K562 (cell line): ENCODE results near the gene TTLL8. TPM values are rescaled to one million over a fixed set of nuclear protein-coding genes. Genes with fewer than 3 reads are reported as not detected.

Source experiments
- ATF1 ChIP-seq, 2 experiments: fragments of 450-650 bp in 1 of 2; IDR thresholded peaks; 2 replicates each; pipeline ENCODE4 v1.6.1; 2016; ENCODE audit warnings: missing compliant biosample characterization in 1 of 2, missing genetic modification characterization in 1 of 2
- BDP1 ChIP-seq: IDR thresholded peaks from 3 replicates; pipeline ENCODE4 v1.6.1; 2011; ENCODE audit not compliant: insufficient read length, insufficient read depth
- C11orf30 ChIP-seq: fragments of 450-650 bp; IDR thresholded peaks from 2 replicates; pipeline ENCODE4 v1.6.1; 2016; ENCODE audit warnings: low read depth, mild to moderate bottlenecking
- CBX5 ChIP-seq: IDR thresholded peaks from 2 replicates; pipeline ENCODE4 v1.6.1; 2014; ENCODE audit warnings: low read depth, borderline replicate concordance
- CEBPG ChIP-seq, 3 experiments: fragments of 200-800 bp in 1 of 3; sonication (Bioruptor generic) in 1 of 3; sonication (generic) in 1 of 3; formaldehyde crosslinking in 1 of 3; IDR thresholded peaks in 2 of 3; conservative IDR thresholded peaks in 1 of 3; 2 replicates each; pipeline versions ENCODE4 v1.6.1 to v1.8.0; 2016 to 2022; ENCODE audit warnings: missing compliant biosample characterization in 2 of 3, missing genetic modification characterization in 2 of 3, mild to moderate bottlenecking in 1 of 3, missing genetic modification reagents in 1 of 3
- CSDE1 ChIP-seq, 2 experiments: fragments of 450-650 bp; IDR thresholded peaks; 2 replicates each; pipeline ENCODE4 v1.6.1; 2016; ENCODE audit warnings: mild to moderate bottlenecking in 1 of 2
- CXXC5 ChIP-seq: fragments of 250-450 bp; sonication (Bioruptor Pico); IDR thresholded peaks from 2 replicates; pipeline ENCODE4 v1.8.0; 2022; ENCODE audit warnings: inconsistent platforms, mild to moderate bottlenecking, moderate library complexity
- ERF ChIP-seq: fragments of 450-650 bp; formaldehyde crosslinking; IDR thresholded peaks from 2 replicates; pipeline ENCODE4 v1.4.0; 2020; ENCODE audit warnings: mild to moderate bottlenecking, mixed read lengths
- FOXK1 ChIP-seq: sonication (generic); formaldehyde crosslinking; IDR thresholded peaks from 2 replicates; pipeline ENCODE4 v1.8.0; 2022; ENCODE audit warnings: missing genetic modification reagents, mild to moderate bottlenecking, borderline replicate concordance
- HNRNPLL ChIP-seq: fragments of 200-400 bp; formaldehyde crosslinking; IDR thresholded peaks from 2 replicates; pipeline ENCODE4 v1.6.1; 2017; ENCODE audit warnings: low read length, low read depth, mild to moderate bottlenecking; ENCODE audit not compliant: poor library complexity, severe bottlenecking
- HOXB6 ChIP-seq: fragments of 250-450 bp; sonication (Bioruptor Pico); IDR thresholded peaks from 2 replicates; pipeline ENCODE4 v1.5.1; 2022; ENCODE audit warnings: mild to moderate bottlenecking, borderline replicate concordance
- KDM4B ChIP-seq, 2 experiments: fragments of 450-650 bp in 1 of 2; sonication (generic) in 1 of 2; IDR thresholded peaks; 2 replicates each; pipeline ENCODE4 v1.6.1; 2016 to 2017; ENCODE audit warnings: borderline replicate concordance in 2 of 2, antibody characterized with exemption in 1 of 2, low read depth in 1 of 2, mild to moderate bottlenecking in 1 of 2
- L3MBTL2 ChIP-seq: fragments of 450-650 bp; IDR thresholded peaks from 2 replicates; pipeline ENCODE4 v1.6.1; 2016; ENCODE audit warnings: mild to moderate bottlenecking, moderate library complexity
- MAFF ChIP-seq: IDR thresholded peaks from 2 replicates; pipeline ENCODE4 v1.6.1; 2012; ENCODE audit warnings: low read length, improper control_type of control experiment
- MAFG ChIP-seq: fragments of 450-650 bp; conservative IDR thresholded peaks from 2 replicates; pipeline ENCODE4 v1.6.1; 2016; ENCODE audit warnings: missing genetic modification characterization, missing compliant biosample characterization
- MAFK ChIP-seq: IDR thresholded peaks from 2 replicates; pipeline ENCODE4 v1.6.1; 2011; ENCODE audit warnings: low read length, improper control_type of control experiment
- NRF1 ChIP-seq, 2 experiments: fragments of 450-650 bp; IDR thresholded peaks in 1 of 2; conservative IDR thresholded peaks in 1 of 2; 2 replicates each; pipeline ENCODE4 v1.6.1; 2014; ENCODE audit warnings: mild to moderate bottlenecking in 2 of 2
- SMAD2 ChIP-seq: fragments of 150-350 bp; IDR thresholded peaks from 2 replicates; pipeline ENCODE4 v1.6.1; 2014; ENCODE audit warnings: low read depth, mild to moderate bottlenecking, low read length
- TRIM24 ChIP-seq, 2 experiments: fragments of 450-650 bp; IDR thresholded peaks; 2 replicates each; pipeline ENCODE4 v1.6.1; 2016
- ZNF224 ChIP-seq: sonication (generic); formaldehyde crosslinking; IDR thresholded peaks from 2 replicates; pipeline ENCODE4 v1.8.0; 2022; ENCODE audit warnings: mild to moderate bottlenecking, missing genetic modification reagents
- ZNF384 ChIP-seq: IDR thresholded peaks from 2 replicates; pipeline ENCODE4 v1.6.1; 2012; ENCODE audit warnings: low read depth, low read length, improper control_type of control experiment
- ZNF77 ChIP-seq: fragments of 250-450 bp; sonication (Bioruptor Pico); IDR thresholded peaks from 2 replicates; pipeline ENCODE4 v1.5.0; 2020
- ZNF785 ChIP-seq: fragments of 250-450 bp; sonication (Bioruptor Pico); IDR thresholded peaks from 2 replicates; pipeline ENCODE4 v1.4.0; 2020; ENCODE audit warnings: mild to moderate bottlenecking
- ZSCAN32 ChIP-seq: fragments of 450-650 bp; formaldehyde crosslinking; IDR thresholded peaks from 2 replicates; pipeline ENCODE4 v1.4.0; 2020; ENCODE audit warnings: mild to moderate bottlenecking, moderate library complexity
- polyA plus RNA-seq, 8 experiments: library from polyadenylated mRNA; depleted of rRNA in 4 of 8; stranded (reverse) in 5 of 8; unstranded in 3 of 8; fragments of >200 nt; fragmentation: Nextera tagmentation in 2 of 8; fragmentation: Illumina TruSeq in 1 of 8; extraction: Ambion mirVana in 2 of 8; extraction: Trizol in 1 of 8; gene quantifications; 2 replicates each; pipeline versions ENCODE4 v1.2.1 to v1.2.3, GENCODE V29; 2011 to 2014; ENCODE audit warnings: inconsistent platforms in 1 of 8, missing spikeins in 1 of 8
- total RNA-seq, 7 experiments: library from RNA; depleted of rRNA in 6 of 7; stranded (reverse); fragments of >200 nt in 6 of 7; fragmentation: Illumina TruSeq in 2 of 7; extraction: Trizol in 2 of 7; gene quantifications; 2 replicates each; pipeline versions ENCODE4 v1.2.1 to v1.2.3, GENCODE V29; 2011 to 2021; ENCODE audit warnings: low replicate concordance in 1 of 7
- TF ChIP-seq, protein P1 (sequence below): fragments of 250-450 bp; sonication (Bioruptor Pico); IDR thresholded peaks from 2 replicates; pipeline ENCODE4 v1.5.0; 2021
- TF ChIP-seq, protein P2 (sequence below): fragments of 250-450 bp; sonication (Bioruptor Pico); IDR thresholded peaks from 2 replicates; pipeline ENCODE4 v1.8.0; 2021; ENCODE audit warnings: borderline replicate concordance, mild to moderate bottlenecking, moderate library complexity; ENCODE audit not compliant: poor library complexity, severe bottlenecking

Gene TTLL8
- total and polyA plus RNA-seq, 9 of the 15 experiments (the other 6 are each of a cell fraction or from before 2014, with no cell fraction given) = not detected

GRCh38 chr22:50058906-50059880 is 1.1 kb upstream of the TTLL8 start (continued):
- TF ChIP-seq MAFK = 0 out of 2 replicates have a peak, but pooled peaks have one; percentile 21
- TF ChIP-seq CXXC5 (CRISPR knock-in tag) = no peak
- TF ChIP-seq ZNF224 (CRISPR knock-in tag) = no peak
- TF ChIP-seq NRF1 (conservative IDR thresholded peaks at IDR 0.05 in 1 of 2, IDR thresholded peaks at IDR 0.05 in 1 of 2) = no peak
- TF ChIP-seq ZNF785 = no peak
- TF ChIP-seq CBX5 = no peak
- TF ChIP-seq ATF1 (CRISPR knock-in tag; IDR thresholded peaks at IDR 0.05) = no peak
- no peak for TF ChIP-seq ATF1 (tag; IDR thresholded peaks at IDR 0.05)
- TF ChIP-seq, protein P1, sequence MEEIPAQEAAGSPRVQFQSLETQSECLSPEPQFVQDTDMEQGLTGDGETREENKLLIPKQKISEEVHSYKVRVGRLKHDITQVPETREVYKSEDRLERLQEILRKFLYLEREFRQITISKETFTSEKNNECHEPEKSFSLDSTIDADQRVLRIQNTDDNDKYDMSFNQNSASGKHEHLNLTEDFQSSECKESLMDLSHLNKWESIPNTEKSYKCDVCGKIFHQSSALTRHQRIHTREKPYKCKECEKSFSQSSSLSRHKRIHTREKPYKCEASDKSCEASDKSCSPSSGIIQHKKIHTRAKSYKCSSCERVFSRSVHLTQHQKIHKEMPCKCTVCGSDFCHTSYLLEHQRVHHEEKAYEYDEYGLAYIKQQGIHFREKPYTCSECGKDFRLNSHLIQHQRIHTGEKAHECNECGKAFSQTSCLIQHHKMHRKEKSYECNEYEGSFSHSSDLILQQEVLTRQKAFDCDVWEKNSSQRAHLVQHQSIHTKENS (CRISPR knock-in tag) = no peak
- TF ChIP-seq FOXK1 = no peak
- no peak for TF ChIP-seq ZNF384
- TF ChIP-seq KDM4B (IDR thresholded peaks at IDR 0.05; ENCODE audit: borderline replicate concordance in 2 of 2, low read depth in 1 of 2) = no peak
- TF ChIP-seq BDP1 = no peak
- TF ChIP-seq C11orf30 = peak; percentile 80
- peak; percentile 47; the same call in 1 of the 2 replicates for TF ChIP-seq MAFF
- no peak for TF ChIP-seq ZNF77 (CRISPR knock-in tag)
- TF ChIP-seq, protein P2, sequence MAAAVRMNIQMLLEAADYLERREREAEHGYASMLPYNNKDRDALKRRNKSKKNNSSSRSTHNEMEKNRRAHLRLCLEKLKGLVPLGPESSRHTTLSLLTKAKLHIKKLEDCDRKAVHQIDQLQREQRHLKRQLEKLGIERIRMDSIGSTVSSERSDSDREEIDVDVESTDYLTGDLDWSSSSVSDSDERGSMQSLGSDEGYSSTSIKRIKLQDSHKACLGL = no peak
- no peak for TF ChIP-seq L3MBTL2
- no peak for TF ChIP-seq CEBPG (CRISPR knock-in tag; IDR thresholded peaks at IDR 0.05)
- TF ChIP-seq CEBPG (tag; conservative IDR thresholded peaks at IDR 0.05 in 1 of 2, IDR thresholded peaks at IDR 0.05 in 1 of 2) = no peak
- no peak for TF ChIP-seq HNRNPLL
- peak; percentile 65 for TF ChIP-seq MAFG (tag)
- no peak for TF ChIP-seq ERF (CRISPR knock-in tag)
- TF ChIP-seq SMAD2 = no peak
- TF ChIP-seq TRIM24 (IDR thresholded peaks at IDR 0.05) = no peak
- TF ChIP-seq HOXB6 (CRISPR knock-in tag) = no peak
- TF ChIP-seq ZSCAN32 (CRISPR knock-in tag) = no peak
- no peak for TF ChIP-seq CSDE1 (IDR thresholded peaks at IDR 0.05)
